Heart right ventricle (tissue), 16 donors: ENCODE results near the gene PRDM2. TPM values are rescaled to one million over a fixed set of nuclear protein-coding genes. Genes with fewer than 3 reads are reported as not detected.
"Not testable (repeated sequence)": the region's sequence is repeated elsewhere in the genome, so short reads cannot be mapped to it uniquely, and the experiment has no call there.

Experiments used
- ATAC-seq, 8 donors: fragments of 200-7000 bp; cut with Tn5 transposase; one replicate each; pipeline ENCODE4 v1.9.1; 2020; ENCODE audit warnings: mild to moderate bottlenecking in 8 of 8, moderate library complexity in 8 of 8, moderate number of reproducible peaks in 1 of 8
- DNase-seq, 2 donors: peaks; one replicate each; pipeline ENCODE4 v3.0.0-alpha.2; 2020
- H3K27ac ChIP-seq, 10 donors: fragments of 200-600 bp; sonication (generic) in 2 of 10; one replicate each; pipeline versions ENCODE4 v1.5.0 to v1.8.0; 2020 to 2022; ENCODE audit warnings: mild to moderate bottlenecking in 3 of 10
- H3K27me3 ChIP-seq, 7 donors: fragments of 200-600 bp; one replicate each; pipeline ENCODE4 v1.8.0; 2021 to 2022; ENCODE audit warnings: mild to moderate bottlenecking in 2 of 7
- H3K36me3 ChIP-seq, 9 donors: fragments of 200-600 bp; sonication (generic) in 1 of 9; one replicate each; pipeline versions ENCODE4 v1.5.0 to v1.8.0; 2020 to 2022; ENCODE audit warnings: mild to moderate bottlenecking in 2 of 9
- H3K4me1 ChIP-seq, 9 donors: fragments of 200-600 bp; sonication (generic) in 1 of 9; one replicate each; pipeline versions ENCODE4 v1.5.0 to v1.8.0; 2020 to 2022; ENCODE audit warnings: mild to moderate bottlenecking in 4 of 9
- H3K4me3 ChIP-seq, 10 donors: fragments of 200-600 bp; sonication (generic) in 2 of 10; one replicate each; pipeline versions ENCODE4 v1.5.0 to v1.8.0; 2020 to 2022; ENCODE audit warnings: mild to moderate bottlenecking in 7 of 10, moderate library complexity in 2 of 10
- H3K9me3 ChIP-seq, 11 donors: fragments of 200-600 bp in 10 of 11; sonication (generic) in 2 of 11; one replicate each; pipeline versions ENCODE4 v1.5.0 to v1.8.0; 2013 to 2022; ENCODE audit warnings: mild to moderate bottlenecking in 2 of 11, control low read depth in 1 of 11, moderate library complexity in 1 of 11
- CTCF ChIP-seq, 9 donors: fragments of 200-600 bp; sonication (generic) in 2 of 9; IDR thresholded peaks; one replicate each; pipeline versions ENCODE4 v1.5.0 to v1.8.0; 2021 to 2022; ENCODE audit warnings: antibody characterized with exemption in 9 of 9, mild to moderate bottlenecking in 5 of 9, moderate library complexity in 1 of 9
- WGBS, 2 donors: extraction: QIAGEN DNeasy Blood & Tissue Kit; methylation state at CpG; one replicate each; pipeline ENCODE4 v1.1.7; 2013; ENCODE audit warnings: inconsistent platforms in 1 of 2; 5-methylcytosine and 5-hydroxymethylcytosine counted together
- intact Hi-C, 10 donors: fragments of 100-400 bp; cut with DNase I; formaldehyde crosslinking; loops; one replicate each; pipeline versions ENCODE4 v1.11.1 to v1.14.2; 2022
- polyA plus RNA-seq, 2 donors: library from polyadenylated mRNA; stranded (reverse); fragments of 200-250 nt; gene quantifications; one replicate each; pipeline ENCODE4 v1.2.3, GENCODE V29; 2013
- total RNA-seq, 10 donors: library from RNA; stranded (reverse); fragmentation: NEBNext Ultra II Directional in 3 of 10; extraction: Animal tissue kit (Norgen Biotek cat#: 25700) in 3 of 10; gene quantifications; one replicate each; pipeline versions ENCODE4 v1.2.1 to v1.2.4, GENCODE V29; 2021 to 2023
- donor health status: Arrhythmogenic right ventricular cardiomyopathy.
- donor health status: ischemic (EF 13 %, LVEDD 7.1; RV severe dilation, severe dysfunction).
- donor health status: healthy with polysubstance abuse.
- donor health status: DM: no; HTN: yes; CAD: no.
- donor health status: DM: no; HTN: no; CAD: no.
- donor health status: ischemic (EF 25% LVEDD 6.9; RV normal size, moderate dysfunction).
- donor health status: ischemic (EF 25% LVEDD 5.7; RV mildly dilated, moderate dysfunction).
- donor health status: healthy.
- donor health status: DM: yes; HTN: yes; CAD: no.
- donor health status: Ischemic cardiomyopathy.
- donor health status: ischemic (EF 35%, LVEDD 5.7; RV mildly dilated, moderate dysfunction).
- donor health status: nonischemic (EF 11% LVEDD 7.7; RV severe dilation, severe dysfunction).
- donor health status: DM: yes; HTN: yes; CAD: no.
- donor health status: PGD.
- donor health status: ischemic (EF 29% LVEDD 5.4; RV normal size, mild dysfunction).
- donor health status: nonischemic (EF 23%, LVEDD 6.1; RV moderate dilation, normal function).

PRDM2 gene
- total and polyA plus RNA-seq, 12 donors, result 10.3 to 57.3 (median 42.4) TPM

- ATAC-seq (no peak), DNase-seq (no peak)
- Histone ChIP-seq H3K4me3 (no peak overlapping the region), H3K27ac (no peak overlapping the region), H3K4me1 (no peaks in the 10 kb centered on the region), H3K9me3 (no peaks in the 10 kb centered on the region), H3K36me3 (no peaks in the 10 kb centered on the region), H3K27me3 (peaks cover 0 to 42% (median 13%) of the 10 kb centered on the region in 7 donors)
- intact Hi-C loops, result no loop called here
- no peak for TF ChIP-seq CTCF (IDR thresholded peaks at IDR 0.05)
- WGBS, 2 donors, result 81 to 87% methylated on average over 3 of the region's 3 CpGs
Measured at GRCh38 chr1:13679651-13680050, 20.3 kb upstream of the PRDM2 start.

- H3K36me3 ChIP-seq, H3K4me3 ChIP-seq, H3K4me1 ChIP-seq, intact Hi-C loops, H3K9me3 ChIP-seq, H3K27ac ChIP-seq, DNase-seq, ATAC-seq: not testable (repeated sequence)
- peaks cover 0 to 42% (median 8%) of the 10 kb centered on the region in 7 donors for H3K27me3 ChIP-seq
- 86 to 90% methylated on average over 7 to 9 of the region's 9 CpGs for WGBS, 2 donors
Measured at GRCh38 chr1:13680609-13681008, 19.4 kb upstream of the PRDM2 start.

- Histone ChIP-seq H3K9me3 (no peaks in the 10 kb centered on the region), H3K36me3 (no peaks in the 10 kb centered on the region), H3K4me1 (no peaks in the 10 kb centered on the region), H3K27me3 (peaks cover 0 to 33% (median 8%) of the 10 kb centered on the region in 7 donors), H3K27ac (no peak overlapping the region), H3K4me3 (no peak overlapping the region)
- DNase-seq (no peak), ATAC-seq (no peak)
- intact Hi-C loops, result no loop called here
- no peak for TF ChIP-seq CTCF (IDR thresholded peaks at IDR 0.05)
- 72 to 75% methylated on average over 1 of the region's 1 CpG for WGBS, 2 donors
Measured at GRCh38 chr1:13681921-13682320, 18.1 kb upstream of the PRDM2 start.

- Histone ChIP-seq H3K9me3 (no peaks in the 10 kb centered on the region), H3K4me1 (no peaks in the 10 kb centered on the region), H3K36me3 (no peaks in the 10 kb centered on the region), H3K4me3 (no peak overlapping the region), H3K27ac (no peak overlapping the region), H3K27me3 (peaks cover 0 to 32% (median 11%) of the 10 kb centered on the region in 7 donors)
- no peak for DNase-seq
- TF ChIP-seq CTCF (IDR thresholded peaks at IDR 0.05), result no peak
- intact Hi-C loops, result no loop called here
- whole genome bisulfite sequencing, 2 donors, result 77 to 87% methylated on average over 3 of the region's 3 CpGs
- no peak for ATAC-seq
Measured at GRCh38 chr1:13682444-13682843, 17.5 kb upstream of the PRDM2 start.

- ATAC-seq (no peak), DNase-seq (no peak)
- H3K27ac ChIP-seq, result no peak overlapping the region
- intact Hi-C loops, result no loop called here
- TF ChIP-seq CTCF (IDR thresholded peaks at IDR 0.05), result no peak
- H3K4me3 ChIP-seq, result no peak overlapping the region
- peaks cover 0 to 35% (median 11%) of the 10 kb centered on the region in 7 donors for H3K27me3 ChIP-seq
- H3K9me3 ChIP-seq, result no peaks in the 10 kb centered on the region
- WGBS, 2 donors, result 80 to 89% methylated on average over 7 of the region's 7 CpGs
- H3K4me1 ChIP-seq, result no peaks in the 10 kb centered on the region
- no peaks in the 10 kb centered on the region for H3K36me3 ChIP-seq
Measured at GRCh38 chr1:13683206-13683605, 16.8 kb upstream of the PRDM2 start.
